ENCODE data around the gene TAC3. TPM values are rescaled to one million over a fixed set of nuclear protein-coding genes. Genes with fewer than 3 reads are reported as not detected.

Gene TAC3
- total RNA-seq (2022; extraction: Qiagen RNA extraction; ENCODE audit: low read depth), result 0.17 to 0.63 TPM (median 0.19 TPM) in 3 of 5 replicates, not detected in the others

GRCh38 chr12:57016348-57016747, at the start of gene TAC3:
Gene TAC3 (minus strand): TSS chr12:57016529. CDS start chr12:57015797, 732 bp downstream.

GRCh38 chr12:57049890-57050289, 33.6 kb upstream of the TAC3 start, which contains the start of gene MYO1A:
Gene MYO1A (minus strand): TSS chr12:57050129. CDS start chr12:57048323, 1,806 bp downstream.

GRCh38 chr12:57005980-57006808, 10.1 kb downstream of the TAC3 start, which contains the start of gene ZBTB39:
Gene ZBTB39 (minus strand): TSS chr12:57006546. CDS start chr12:57004917, 1,629 bp downstream.

Other genes starting within 250 kb of the TAC3 start
- 0.09 TPM in 1 of 5 replicates, not detected in the others for gene SDR9C7, start 82.1 kb downstream of the TAC3 start, total RNA-seq (2022; extraction: Qiagen RNA extraction; ENCODE audit: low read depth)
- 0.05 to 0.13 TPM (median 0.12 TPM) in 4 of 5 replicates, not detected in the other for gene RDH16, start 58.9 kb downstream of the TAC3 start, total RNA-seq (2022; extraction: Qiagen RNA extraction; ENCODE audit: low read depth)
- 4.1 to 6.0 TPM (median 5.6 TPM) in 5 replicates for gene ZBTB39, start 10.0 kb downstream of the TAC3 start, total RNA-seq (2022; extraction: Qiagen RNA extraction; ENCODE audit: low read depth)
- gene MYO1A, start 33.6 kb upstream of the TAC3 start, total RNA-seq (2022; extraction: Qiagen RNA extraction; ENCODE audit: low read depth), result 0.14 to 0.71 TPM (median 0.33 TPM) in 5 replicates
- 12.3 to 16.2 TPM (median 13.9 TPM) in 5 replicates for gene NEMP1, start 62.3 kb upstream of the TAC3 start, total RNA-seq (2022; extraction: Qiagen RNA extraction; ENCODE audit: low read depth)
- 12.3 to 17.1 TPM (median 16.3 TPM) in 5 replicates for gene NAB2, start 72.6 kb upstream of the TAC3 start, total RNA-seq (2022; extraction: Qiagen RNA extraction; ENCODE audit: low read depth)
- gene STAT6, start 94.8 kb upstream of the TAC3 start, total RNA-seq (2022; extraction: Qiagen RNA extraction; ENCODE audit: low read depth), result 39.9 to 51.4 TPM (median 44.9 TPM) in 5 replicates
- 14.4 to 18.2 TPM (median 16.0 TPM) in 5 replicates for gene LRP1, start 112.0 kb upstream of the TAC3 start, total RNA-seq (2022; extraction: Qiagen RNA extraction; ENCODE audit: low read depth)
- not detected in 5 replicates for gene LRP1-AS, start 131.1 kb upstream of the TAC3 start, total RNA-seq (2022; extraction: Qiagen RNA extraction; ENCODE audit: low read depth)
- 4.1 to 5.8 TPM (median 5.1 TPM) in 5 replicates for gene NXPH4, start 200.3 kb upstream of the TAC3 start, total RNA-seq (2022; extraction: Qiagen RNA extraction; ENCODE audit: low read depth)
- 111 to 127 TPM (median 124 TPM) in 5 replicates for gene SHMT2, start 213.2 kb upstream of the TAC3 start, total RNA-seq (2022; extraction: Qiagen RNA extraction; ENCODE audit: low read depth)
- 0.15 to 0.49 TPM (median 0.26 TPM) in 5 replicates for gene STAC3, start 234.7 kb upstream of the TAC3 start, total RNA-seq (2022; extraction: Qiagen RNA extraction; ENCODE audit: low read depth)